Activated CD4-positive, alpha-beta T cell treated with anti-CD3 and anti-CD28 coated beads for 36 hours (primary cell): ENCODE data around the gene MACROD2. TPM values are rescaled to one million over a fixed set of nuclear protein-coding genes. Genes with fewer than 3 reads are reported as not detected.
"Not testable (repeated sequence)": the region's sequence is repeated elsewhere in the genome, so short reads cannot be mapped to it uniquely, and the experiment has no call there.

ENCODE experiments used
- ATAC-seq: fragments of 200-7000 bp; cut with Tn5 transposase; one replicate; pipeline ENCODE4 v1.10.0; 2021; ENCODE audit warnings: mild to moderate bottlenecking, moderate library complexity
- CTCF ChIA-PET: fragments of 350-600 bp; sonication (Branson Sonifier 250); formaldehyde crosslinking; loops from one replicate; lab custom pipeline; 2021; ENCODE audit warnings: antibody characterized with exemption; lab: Charles Lee
- POLR2A ChIA-PET: fragments of 350-600 bp; sonication (Branson Sonifier 250); formaldehyde crosslinking; loops from one replicate; lab custom pipeline; 2021; ENCODE audit warnings: antibody characterized with exemption, inconsistent platforms; lab: Charles Lee
- DNase-seq: peaks from one replicate; pipeline ENCODE4 v3.0.0-alpha.2; 2020
- H3K27ac Mint-ChIP-seq: one replicate; pipeline ENCODE4 v1.8.0; 2021; ENCODE audit warnings: mixed read lengths
- H3K27me3 Mint-ChIP-seq: one replicate; pipeline ENCODE4 v1.8.0; 2021; ENCODE audit warnings: mixed read lengths
- H3K36me3 Mint-ChIP-seq: one replicate; pipeline ENCODE4 v1.8.0; 2021; ENCODE audit warnings: low read depth, mixed read lengths
- H3K4me1 Mint-ChIP-seq: one replicate; pipeline ENCODE4 v1.8.0; 2021; ENCODE audit warnings: mixed read lengths
- H3K4me3 Mint-ChIP-seq: one replicate; pipeline ENCODE4 v1.8.0; 2021; ENCODE audit warnings: mild to moderate bottlenecking, moderate library complexity, mixed read lengths
- H3K9me3 Mint-ChIP-seq: one replicate; pipeline ENCODE4 v1.8.0; 2021; ENCODE audit warnings: low read depth, mixed read lengths
- intact Hi-C, 2 experiments: fragments of 100-400 bp; cut with DNase I in 1 of 2; cut with micrococcal nuclease in 1 of 2; formaldehyde crosslinking; loops; one replicate each; pipeline versions ENCODE4 v1.14.2 to v1.15.1; 2022 to 2024; cut with DNase I, micrococcal nuclease
- total RNA-seq, 2 experiments: library from RNA; stranded (reverse); gene quantifications; one replicate each; pipeline ENCODE4 v1.2.3, GENCODE V29; 2021

The MACROD2 gene
- total RNA-seq, 2 experiments from 2014 or later, result not detected

GRCh38 chr20:16005021-16005914 lies 2010.0 kb downstream of the MACROD2 start:
- POLR2A ChIA-PET, result no interaction called here
- DNase-seq (no peak), ATAC-seq (no peak)
- Mint-ChIP-seq H3K36me3 (no peaks in the 10 kb centered on the region), H3K4me3 (no peak overlapping the region), H3K27me3 (no peaks in the 10 kb centered on the region), H3K27ac (no peak overlapping the region), H3K9me3 (peaks cover 2% of the 10 kb centered on the region), H3K4me1 (no peaks in the 10 kb centered on the region)
- CTCF ChIA-PET, result no interaction called here
- intact Hi-C loops, result no loop called here

GRCh38 chr20:16005915-16006493 lies 2010.7 kb downstream of the MACROD2 start:
- Mint-ChIP-seq H3K9me3 (no peaks in the 10 kb centered on the region), H3K36me3 (no peaks in the 10 kb centered on the region), H3K4me3 (no peak overlapping the region), H3K27ac (no peak overlapping the region), H3K4me1 (no peaks in the 10 kb centered on the region), H3K27me3 (no peaks in the 10 kb centered on the region)
- no peak for DNase-seq
- ChIA-PET CTCF (no interaction called here), POLR2A (no interaction called here)
- intact Hi-C loops, result no loop called here
- no peak for ATAC-seq

- DNase-seq (no peak), ATAC-seq (no peak)
- intact Hi-C loops, result no loop called here
- CTCF ChIA-PET, result interaction anchor here (0.6 kb wide), 1 partner anchor 597 kb away, joined by 3 read pairs; no protein-coding TSS in a partner anchor
- no peak overlapping the region for H3K27ac Mint-ChIP-seq
- H3K4me1 Mint-ChIP-seq, result no peaks in the 10 kb centered on the region
- no peak overlapping the region for H3K4me3 Mint-ChIP-seq
- H3K27me3 Mint-ChIP-seq, result no peaks in the 10 kb centered on the region
- H3K36me3 Mint-ChIP-seq, result no peaks in the 10 kb centered on the region
- no peaks in the 10 kb centered on the region for H3K9me3 Mint-ChIP-seq
- POLR2A ChIA-PET, result no interaction called here
These were observed 2011.8 kb downstream of the MACROD2 start for GRCh38 chr20:16007164-16007563.

- no peaks in the 10 kb centered on the region for H3K4me1 Mint-ChIP-seq
- no peaks in the 10 kb centered on the region for H3K9me3 Mint-ChIP-seq
- H3K27me3 Mint-ChIP-seq, result no peaks in the 10 kb centered on the region
- no peaks in the 10 kb centered on the region for H3K36me3 Mint-ChIP-seq
- ATAC-seq (no peak), DNase-seq (no peak)
- POLR2A ChIA-PET, result no interaction called here
- intact Hi-C loops, result no loop called here
- no peak overlapping the region for H3K4me3 Mint-ChIP-seq
- CTCF ChIA-PET, result interaction anchor here (0.6 kb wide), 1 partner anchor 596 kb away, joined by 3 read pairs; no protein-coding TSS in a partner anchor
- no peak overlapping the region for H3K27ac Mint-ChIP-seq
These were observed 2012.6 kb downstream of the MACROD2 start for GRCh38 chr20:16007962-16008361.

GRCh38 chr20:16011056-16011455 lies 2015.7 kb downstream of the MACROD2 start:
- no peaks in the 10 kb centered on the region for H3K9me3 Mint-ChIP-seq

GRCh38 chr20:16011519-16011918 lies 2016.2 kb downstream of the MACROD2 start:
- no peak overlapping the region for H3K4me3 Mint-ChIP-seq
- H3K36me3 Mint-ChIP-seq, result no peaks in the 10 kb centered on the region
- H3K27me3 Mint-ChIP-seq, result no peaks in the 10 kb centered on the region
- intact Hi-C loops, result no loop called here
- ChIA-PET POLR2A (no interaction called here), CTCF (no interaction called here)
- no peaks in the 10 kb centered on the region for H3K9me3 Mint-ChIP-seq
- no peaks in the 10 kb centered on the region for H3K4me1 Mint-ChIP-seq
- no peak overlapping the region for H3K27ac Mint-ChIP-seq
- DNase-seq (no peak), ATAC-seq (no peak)

More at GRCh38 chr20:16011056-16011455, 2015.7 kb downstream of the MACROD2 start:
- Mint-ChIP-seq H3K27ac (no peak overlapping the region), H3K36me3 (no peaks in the 10 kb centered on the region), H3K4me3 (no peak overlapping the region), H3K4me1 (no peaks in the 10 kb centered on the region), H3K27me3 (no peaks in the 10 kb centered on the region)
- ATAC-seq (no peak), DNase-seq (no peak)
- ChIA-PET CTCF (interaction anchor here (0.8 kb wide), 1 partner anchor 1491 kb away, joined by 3 read pairs; no protein-coding TSS in a partner anchor), POLR2A (no interaction called here)
- intact Hi-C loops, result no loop called here

- H3K4me3 Mint-ChIP-seq, DNase-seq, intact Hi-C loops, CTCF ChIA-PET, POLR2A ChIA-PET, H3K36me3 Mint-ChIP-seq, H3K4me1 Mint-ChIP-seq, H3K27me3 Mint-ChIP-seq, H3K27ac Mint-ChIP-seq, H3K9me3 Mint-ChIP-seq, ATAC-seq: not testable (repeated sequence)
These were observed 2017.6 kb downstream of the MACROD2 start for GRCh38 chr20:16012934-16013333.

- Mint-ChIP-seq H3K27me3 (no peaks in the 10 kb centered on the region), H3K4me1 (no peaks in the 10 kb centered on the region), H3K4me3 (no peak overlapping the region), H3K27ac (no peak overlapping the region), H3K9me3 (peaks cover 6% of the 10 kb centered on the region), H3K36me3 (no peaks in the 10 kb centered on the region)
- ChIA-PET POLR2A (no interaction called here), CTCF (no interaction called here)
- no peak for ATAC-seq
- intact Hi-C loops, result no loop called here
- DNase-seq, result no peak
These were observed 2018.3 kb downstream of the MACROD2 start for GRCh38 chr20:16013631-16014030.

- Mint-ChIP-seq H3K27me3 (no peaks in the 10 kb centered on the region), H3K4me3 (no peak overlapping the region), H3K27ac (no peak overlapping the region), H3K4me1 (no peaks in the 10 kb centered on the region), H3K9me3 (peaks cover 6% of the 10 kb centered on the region), H3K36me3 (no peaks in the 10 kb centered on the region)
- ATAC-seq (no peak), DNase-seq (no peak)
- intact Hi-C loops, result no loop called here
- POLR2A ChIA-PET, result no interaction called here
- CTCF ChIA-PET, result interaction anchor here (0.5 kb wide), 1 partner anchor 367 kb away, joined by 3 read pairs; no protein-coding TSS in a partner anchor
These were observed 2019.1 kb downstream of the MACROD2 start for GRCh38 chr20:16014436-16014835.

- POLR2A ChIA-PET, result no interaction called here
- no peak overlapping the region for H3K4me3 Mint-ChIP-seq
- CTCF ChIA-PET, result no interaction called here
- H3K27ac Mint-ChIP-seq, result no peak overlapping the region
- no peak for DNase-seq
- H3K36me3 Mint-ChIP-seq, result no peaks in the 10 kb centered on the region
- intact Hi-C loops, result no loop called here
- ATAC-seq, result no peak
- peaks cover 1% of the 10 kb centered on the region for H3K27me3 Mint-ChIP-seq
- no peaks in the 10 kb centered on the region for H3K4me1 Mint-ChIP-seq
- peaks cover 6% of the 10 kb centered on the region for H3K9me3 Mint-ChIP-seq
These were observed 2022.3 kb downstream of the MACROD2 start for GRCh38 chr20:16017656-16018055.

- peaks cover 6% of the 10 kb centered on the region for H3K9me3 Mint-ChIP-seq
- no peak for DNase-seq
- H3K27me3 Mint-ChIP-seq, result peaks cover 1% of the 10 kb centered on the region
- intact Hi-C loops, result no loop called here
- POLR2A ChIA-PET, result no interaction called here
- no peak overlapping the region for H3K4me3 Mint-ChIP-seq
- no peak overlapping the region for H3K27ac Mint-ChIP-seq
- no peak for ATAC-seq
- H3K36me3 Mint-ChIP-seq, result no peaks in the 10 kb centered on the region
- no peaks in the 10 kb centered on the region for H3K4me1 Mint-ChIP-seq
- CTCF ChIA-PET, result no interaction called here
These were observed 2023.6 kb downstream of the MACROD2 start for GRCh38 chr20:16018881-16019280.

GRCh38 chr20:16020971-16021370 lies 2025.7 kb downstream of the MACROD2 start:
- intact Hi-C loops, result no loop called here
- Mint-ChIP-seq H3K27me3 (peaks cover 1% of the 10 kb centered on the region), H3K9me3 (peaks cover 6% of the 10 kb centered on the region), H3K4me1 (no peaks in the 10 kb centered on the region), H3K4me3 (no peak overlapping the region), H3K36me3 (no peaks in the 10 kb centered on the region), H3K27ac (no peak overlapping the region)
- ATAC-seq, result no peak
- no peak for DNase-seq
- ChIA-PET POLR2A (no interaction called here), CTCF (interaction anchor here (0.5 kb wide), 1 partner anchor 1312 kb away, joined by 3 read pairs; no protein-coding TSS in a partner anchor)
